Measurements from ENCODE around the gene GOLIM4.

GOLIM4 gene

GRCh38 chr3:168117853-168118313 is 22.2 kb upstream of the GOLIM4 start:
- no peak for ATAC-seq
- TF ChIP-seq, protein P1, sequence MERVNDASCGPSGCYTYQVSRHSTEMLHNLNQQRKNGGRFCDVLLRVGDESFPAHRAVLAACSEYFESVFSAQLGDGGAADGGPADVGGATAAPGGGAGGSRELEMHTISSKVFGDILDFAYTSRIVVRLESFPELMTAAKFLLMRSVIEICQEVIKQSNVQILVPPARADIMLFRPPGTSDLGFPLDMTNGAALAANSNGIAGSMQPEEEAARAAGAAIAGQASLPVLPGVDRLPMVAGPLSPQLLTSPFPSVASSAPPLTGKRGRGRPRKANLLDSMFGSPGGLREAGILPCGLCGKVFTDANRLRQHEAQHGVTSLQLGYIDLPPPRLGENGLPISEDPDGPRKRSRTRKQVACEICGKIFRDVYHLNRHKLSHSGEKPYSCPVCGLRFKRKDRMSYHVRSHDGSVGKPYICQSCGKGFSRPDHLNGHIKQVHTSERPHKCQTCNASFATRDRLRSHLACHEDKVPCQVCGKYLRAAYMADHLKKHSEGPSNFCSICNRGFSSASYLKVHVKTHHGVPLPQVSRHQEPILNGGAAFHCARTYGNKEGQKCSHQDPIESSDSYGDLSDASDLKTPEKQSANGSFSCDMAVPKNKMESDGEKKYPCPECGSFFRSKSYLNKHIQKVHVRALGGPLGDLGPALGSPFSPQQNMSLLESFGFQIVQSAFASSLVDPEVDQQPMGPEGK (CRISPR knock-in tag; IDR thresholded peaks at IDR 0.05; ENCODE audit: borderline replicate concordance): no peak
- no peak for TF ChIP-seq CREB5 (CRISPR knock-in tag; IDR thresholded peaks at IDR 0.05; ENCODE audit: low read depth)
- TF ChIP-seq ESRRG (CRISPR knock-in tag; IDR thresholded peaks at IDR 0.05): no peak
- no peak for TF ChIP-seq ZFP30 (CRISPR knock-in tag; IDR thresholded peaks at IDR 0.05)
- no peak for TF ChIP-seq ISL1 (CRISPR knock-in tag; IDR thresholded peaks at IDR 0.05)
- TF ChIP-seq PPARA (CRISPR knock-in tag; IDR thresholded peaks at IDR 0.05; ENCODE audit: borderline replicate concordance): no peak
- TF ChIP-seq TCF4 (CRISPR knock-in tag; IDR thresholded peaks at IDR 0.05; ENCODE audit: borderline replicate concordance): no peak
- no peak for TF ChIP-seq GLIS3 (CRISPR knock-in tag; IDR thresholded peaks at IDR 0.05)
- TF ChIP-seq CSDC2 (CRISPR knock-in tag; IDR thresholded peaks at IDR 0.05): no peak
- no peak for TF ChIP-seq RARB (CRISPR knock-in tag; IDR thresholded peaks at IDR 0.05)
- no peak for TF ChIP-seq ZNF70 (CRISPR knock-in tag; IDR thresholded peaks at IDR 0.05)
- no peak for TF ChIP-seq ZNF8 (CRISPR knock-in tag; IDR thresholded peaks at IDR 0.05)
- TF ChIP-seq OSR1 (CRISPR knock-in tag; IDR thresholded peaks at IDR 0.05): no peak
- TF ChIP-seq CSRNP3 (CRISPR knock-in tag; IDR thresholded peaks at IDR 0.05): no peak
- TF ChIP-seq ZC3H10 (CRISPR knock-in tag; IDR thresholded peaks at IDR 0.05): no peak

GRCh38 chr3:168117059-168117458 is 21.3 kb upstream of the GOLIM4 start:
- ATAC-seq: no peak
- TF ChIP-seq OSR1 (CRISPR knock-in tag; IDR thresholded peaks at IDR 0.05): no peak
- TF ChIP-seq ARNTL (CRISPR knock-in tag; IDR thresholded peaks at IDR 0.05; ENCODE audit: borderline replicate concordance, low read depth): no peak
- TF ChIP-seq, protein P2, sequence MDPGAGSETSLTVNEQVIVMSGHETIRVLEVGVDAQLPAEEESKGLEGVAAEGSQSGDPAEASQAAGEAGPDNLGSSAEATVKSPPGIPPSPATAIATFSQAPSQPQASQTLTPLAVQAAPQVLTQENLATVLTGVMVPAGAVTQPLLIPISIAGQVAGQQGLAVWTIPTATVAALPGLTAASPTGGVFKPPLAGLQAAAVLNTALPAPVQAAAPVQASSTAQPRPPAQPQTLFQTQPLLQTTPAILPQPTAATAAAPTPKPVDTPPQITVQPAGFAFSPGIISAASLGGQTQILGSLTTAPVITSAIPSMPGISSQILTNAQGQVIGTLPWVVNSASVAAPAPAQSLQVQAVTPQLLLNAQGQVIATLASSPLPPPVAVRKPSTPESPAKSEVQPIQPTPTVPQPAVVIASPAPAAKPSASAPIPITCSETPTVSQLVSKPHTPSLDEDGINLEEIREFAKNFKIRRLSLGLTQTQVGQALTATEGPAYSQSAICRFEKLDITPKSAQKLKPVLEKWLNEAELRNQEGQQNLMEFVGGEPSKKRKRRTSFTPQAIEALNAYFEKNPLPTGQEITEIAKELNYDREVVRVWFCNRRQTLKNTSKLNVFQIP (CRISPR knock-in tag; IDR thresholded peaks at IDR 0.05; ENCODE audit: borderline replicate concordance, low read depth): no peak
- no peak for TF ChIP-seq TCF4 (CRISPR knock-in tag; IDR thresholded peaks at IDR 0.05; ENCODE audit: borderline replicate concordance)
- TF ChIP-seq ZFP3 (CRISPR knock-in tag; IDR thresholded peaks at IDR 0.05): no peak
- TF ChIP-seq BACH2 (CRISPR knock-in tag; IDR thresholded peaks at IDR 0.05; ENCODE audit: borderline replicate concordance): no peak
- TF ChIP-seq CSDC2 (CRISPR knock-in tag; IDR thresholded peaks at IDR 0.05): no peak
- TF ChIP-seq CSRNP3 (CRISPR knock-in tag; IDR thresholded peaks at IDR 0.05): no peak
- no peak for TF ChIP-seq ESRRG (CRISPR knock-in tag; IDR thresholded peaks at IDR 0.05)
- TF ChIP-seq ZNF70 (CRISPR knock-in tag; IDR thresholded peaks at IDR 0.05): no peak
- no peak for TF ChIP-seq ZNF8 (CRISPR knock-in tag; IDR thresholded peaks at IDR 0.05)
- no peak for TF ChIP-seq ZC3H10 (CRISPR knock-in tag; IDR thresholded peaks at IDR 0.05)
- TF ChIP-seq, protein P1 (CRISPR knock-in tag; IDR thresholded peaks at IDR 0.05; ENCODE audit: borderline replicate concordance): no peak
- no peak for TF ChIP-seq PPARA (CRISPR knock-in tag; IDR thresholded peaks at IDR 0.05; ENCODE audit: borderline replicate concordance)
- TF ChIP-seq ZNF565 (CRISPR knock-in tag; conservative IDR thresholded peaks at IDR 0.05; ENCODE audit: low read depth): no peak
- no peak for TF ChIP-seq SNAI2 (CRISPR knock-in tag; IDR thresholded peaks at IDR 0.05)
- TF ChIP-seq, protein P3, sequence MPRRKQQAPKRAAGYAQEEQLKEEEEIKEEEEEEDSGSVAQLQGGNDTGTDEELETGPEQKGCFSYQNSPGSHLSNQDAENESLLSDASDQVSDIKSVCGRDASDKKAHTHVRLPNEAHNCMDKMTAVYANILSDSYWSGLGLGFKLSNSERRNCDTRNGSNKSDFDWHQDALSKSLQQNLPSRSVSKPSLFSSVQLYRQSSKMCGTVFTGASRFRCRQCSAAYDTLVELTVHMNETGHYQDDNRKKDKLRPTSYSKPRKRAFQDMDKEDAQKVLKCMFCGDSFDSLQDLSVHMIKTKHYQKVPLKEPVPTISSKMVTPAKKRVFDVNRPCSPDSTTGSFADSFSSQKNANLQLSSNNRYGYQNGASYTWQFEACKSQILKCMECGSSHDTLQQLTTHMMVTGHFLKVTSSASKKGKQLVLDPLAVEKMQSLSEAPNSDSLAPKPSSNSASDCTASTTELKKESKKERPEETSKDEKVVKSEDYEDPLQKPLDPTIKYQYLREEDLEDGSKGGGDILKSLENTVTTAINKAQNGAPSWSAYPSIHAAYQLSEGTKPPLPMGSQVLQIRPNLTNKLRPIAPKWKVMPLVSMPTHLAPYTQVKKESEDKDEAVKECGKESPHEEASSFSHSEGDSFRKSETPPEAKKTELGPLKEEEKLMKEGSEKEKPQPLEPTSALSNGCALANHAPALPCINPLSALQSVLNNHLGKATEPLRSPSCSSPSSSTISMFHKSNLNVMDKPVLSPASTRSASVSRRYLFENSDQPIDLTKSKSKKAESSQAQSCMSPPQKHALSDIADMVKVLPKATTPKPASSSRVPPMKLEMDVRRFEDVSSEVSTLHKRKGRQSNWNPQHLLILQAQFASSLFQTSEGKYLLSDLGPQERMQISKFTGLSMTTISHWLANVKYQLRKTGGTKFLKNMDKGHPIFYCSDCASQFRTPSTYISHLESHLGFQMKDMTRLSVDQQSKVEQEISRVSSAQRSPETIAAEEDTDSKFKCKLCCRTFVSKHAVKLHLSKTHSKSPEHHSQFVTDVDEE (CRISPR knock-in tag; IDR thresholded peaks at IDR 0.05): no peak
- TF ChIP-seq GLIS3 (CRISPR knock-in tag; IDR thresholded peaks at IDR 0.05): no peak

Measured in SK-N-SH treated with all-trans-retinoic acid at 6 μM for 48 hours (cell line).